K562 (cell line): ENCODE results near the gene TRA2B. TPM values are rescaled to one million over a fixed set of nuclear protein-coding genes. Genes with fewer than 3 reads are reported as not detected.

Source experiments
- ATAC-seq: fragments of 200-7000 bp; cut with Tn5 transposase; 3 replicates; pipeline ENCODE4 v1.9.1; 2020; ENCODE audit warnings: moderate library complexity
- BruUV-seq: library from RNA; stranded (reverse); fragments of 400-500 nt; replicated peaks from 2 replicates; lab custom pipeline; 2021; lab: Mats Ljungman, UMichigan
- CTCF ChIA-PET: fragments of 300-600 bp; formaldehyde crosslinking; extraction: SDS; loops from one replicate; lab custom pipeline; 2021; ENCODE audit warnings: low intra/inter-chr PET ratio; lab: Yijun Ruan, JAX
- POLR2A ChIA-PET: fragments of 300-600, 350-650 bp; sonication (Branson Sonifier 250); formaldehyde crosslinking; extraction: SDS; loops from one replicate; lab custom pipeline; 2021; ENCODE audit warnings: antibody characterized with exemption, inconsistent platforms; lab: Yijun Ruan, JAX
- DNase-seq, 4 experiments: peaks; one replicate each; pipeline versions ENCODE4 v3.0.0 to v3.0.0-alpha.2; 2011 to 2018; ENCODE audit warnings: low spot score in 3 of 4, mixed read lengths in 3 of 4; ENCODE audit errors: extremely low read depth in 1 of 4
- FAIRE-seq: peaks from 2 replicates; lab custom pipeline; 2011; peaks lifted over from hg19 to GRCh38; lab: Jason Lieb, UNC
- H2AFZ ChIP-seq: 2 replicates; pipeline ENCODE4 v1.6.0; 2011; ENCODE audit warnings: low read depth, low read length, control low read depth, inconsistent platforms
- H3K27ac ChIP-seq: fragments of 200-600 bp; 3 replicates; pipeline ENCODE4 v1.8.0; 2011; ENCODE audit warnings: low read depth, mild to moderate bottlenecking, control low read depth, inconsistent platforms, low read length, moderate library complexity, mixed read lengths; ENCODE audit errors: extremely low read depth
- H3K27me3 ChIP-seq, 2 experiments: fragments of 300-600 bp in 1 of 2; 2 replicates in 1 of 2; 3 replicates in 1 of 2; pipeline versions ENCODE4 v1.6.0 to v1.8.0; 2011; ENCODE audit warnings: inconsistent platforms in 2 of 2, low read length in 2 of 2, mild to moderate bottlenecking in 1 of 2, mixed read lengths in 1 of 2, moderate library complexity in 1 of 2; ENCODE audit not compliant: control insufficient read depth in 2 of 2, insufficient read depth in 2 of 2
- H3K36me3 ChIP-seq: fragments of 300-600 bp; 3 replicates; pipeline ENCODE4 v1.8.0; 2011; ENCODE audit warnings: mild to moderate bottlenecking, low read length, inconsistent platforms; ENCODE audit not compliant: control insufficient read depth, insufficient read depth
- H3K4me1 ChIP-seq, 2 experiments: fragments of 200-600 bp in 1 of 2; replicated peaks in 1 of 2; 2 replicates in 1 of 2; 3 replicates in 1 of 2; pipeline versions ENCODE4 v1.5.1 to v1.8.0; 2011; ENCODE audit warnings: inconsistent platforms in 2 of 2, low read length in 2 of 2, mild to moderate bottlenecking in 1 of 2, mixed read lengths in 1 of 2, moderate library complexity in 1 of 2; ENCODE audit not compliant: control insufficient read depth in 2 of 2, insufficient read depth in 2 of 2
- H3K4me2 ChIP-seq: 2 replicates; pipeline ENCODE4 v1.6.1; 2011; ENCODE audit warnings: low read length, control low read depth, inconsistent platforms, mixed read lengths; ENCODE audit not compliant: insufficient read depth
- H3K4me3 ChIP-seq: fragments of 200-600 bp; sonication (generic), shearing (Covaris generic); 2 replicates; pipeline ENCODE4 v1.5.1; 2016; ENCODE audit warnings: control low read depth, inconsistent platforms
- H3K79me2 ChIP-seq: fragments of 200-600 bp; 3 replicates; pipeline ENCODE4 v1.8.0; 2011; ENCODE audit warnings: low read length, inconsistent platforms; ENCODE audit not compliant: control insufficient read depth, insufficient read depth
- H3K9ac ChIP-seq, 2 experiments: 2 replicates each; pipeline versions ENCODE4 v1.6.0 to v1.6.1; 2011; ENCODE audit warnings: low read depth in 2 of 2, low read length in 2 of 2, control low read depth in 1 of 2, inconsistent platforms in 1 of 2, mild to moderate bottlenecking in 1 of 2, mixed read lengths in 1 of 2; ENCODE audit not compliant: insufficient read depth in 1 of 2
- H3K9me1 ChIP-seq: one replicate; pipeline ENCODE4 v1.6.0; 2011; ENCODE audit warnings: inconsistent platforms, mild to moderate bottlenecking, low read length, moderate library complexity; ENCODE audit not compliant: control insufficient read depth, insufficient read depth
- H3K9me3 ChIP-seq: replicated peaks from 2 replicates; pipeline ENCODE4 v1.5.1; 2011; ENCODE audit warnings: low read depth, low read length, inconsistent platforms; ENCODE audit not compliant: control insufficient read depth, insufficient read depth
- H4K20me1 ChIP-seq: replicated peaks from 2 replicates; pipeline ENCODE4 v1.6.1; 2011; ENCODE audit warnings: low read length, inconsistent platforms, mixed read lengths; ENCODE audit not compliant: control insufficient read depth, insufficient read depth
- CHCHD3 ChIP-seq: fragments of 250-450 bp; sonication (Bioruptor Pico); IDR thresholded peaks from 2 replicates; pipeline ENCODE4 v2.1.2; 2022; ENCODE audit warnings: mild to moderate bottlenecking
- ETV6 ChIP-seq, 3 experiments: fragments of 150-350 bp in 1 of 3; sonication (generic) in 1 of 3; formaldehyde crosslinking in 1 of 3; IDR thresholded peaks; 2 replicates each; pipeline versions ENCODE4 v1.6.1 to v1.8.0; 2014 to 2022; ENCODE audit warnings: borderline replicate concordance in 2 of 3, low read depth in 2 of 3, antibody characterized with exemption in 1 of 3, low read length in 1 of 3, mild to moderate bottlenecking in 1 of 3, missing genetic modification reagents in 1 of 3
- GATAD2A ChIP-seq: fragments of 450-650 bp; IDR thresholded peaks from 2 replicates; pipeline ENCODE4 v1.6.1; 2017
- HNRNPUL1 ChIP-seq: fragments of 200-400 bp; formaldehyde crosslinking; IDR thresholded peaks from 2 replicates; pipeline ENCODE4 v1.6.1; 2017; ENCODE audit warnings: low read length
- NCOA6 ChIP-seq: fragments of 450-650 bp; IDR thresholded peaks from 2 replicates; pipeline ENCODE4 v1.6.1; 2017; ENCODE audit warnings: mild to moderate bottlenecking
- NEUROD1 ChIP-seq: fragments of 150-350 bp; IDR thresholded peaks from 2 replicates; pipeline ENCODE4 v1.6.1; 2014; ENCODE audit warnings: borderline replicate concordance, low read length, low read depth; ENCODE audit not compliant: partially characterized antibody
- NUFIP1 ChIP-seq: fragments of 450-650 bp; IDR thresholded peaks from 2 replicates; pipeline ENCODE4 v1.6.1; 2018; ENCODE audit not compliant: partially characterized antibody
- PHTF2 ChIP-seq: fragments of 250-450 bp; sonication (Bioruptor Pico); IDR thresholded peaks from 2 replicates; pipeline ENCODE4 v1.5.0; 2021; ENCODE audit warnings: mild to moderate bottlenecking
- RFX5 ChIP-seq: IDR thresholded peaks from 2 replicates; pipeline ENCODE4 v1.6.1; 2011; ENCODE audit warnings: low read depth, mild to moderate bottlenecking, improper control_type of control experiment, low read length
- ZNF217 ChIP-seq: sonication (generic); formaldehyde crosslinking; IDR thresholded peaks from 2 replicates; pipeline ENCODE4 v1.8.0; 2022; ENCODE audit warnings: mild to moderate bottlenecking, missing genetic modification reagents
- ZNF445 ChIP-seq: fragments of 250-450 bp; sonication (Bioruptor Pico); IDR thresholded peaks from 2 replicates; pipeline ENCODE4 v1.4.0; 2020; ENCODE audit warnings: low read depth, mild to moderate bottlenecking, moderate library complexity
- WGBS: fragments of 100-300 bp; shearing (Covaris generic); methylation state at CpG from one replicate; pipeline ENCODE4 v1.1.6; 2016; ENCODE audit warnings: low coverage, mixed read lengths; ENCODE audit not compliant: insufficient coverage; ENCODE audit errors: missing lambda C conversion rate; 5-methylcytosine and 5-hydroxymethylcytosine counted together
- in situ Hi-C: fragments of 300-500 bp; cut with MboI; formaldehyde crosslinking; loops from 4 replicates; pipeline ENCODE4 v1.15.0; 2018; ENCODE audit warnings: inconsistent platforms, mixed read lengths
- intact Hi-C: fragments of 100-400 bp; cut with micrococcal nuclease; formaldehyde crosslinking; loops from 2 replicates; pipeline ENCODE4 v1.14.2; 2022
- polyA plus RNA-seq, 8 experiments: library from polyadenylated mRNA; depleted of rRNA in 4 of 8; stranded (reverse) in 5 of 8; unstranded in 3 of 8; fragments of >200 nt; fragmentation: Nextera tagmentation in 2 of 8; fragmentation: Illumina TruSeq in 1 of 8; extraction: Ambion mirVana in 2 of 8; extraction: Trizol in 1 of 8; gene quantifications; 2 replicates each; pipeline versions ENCODE4 v1.2.1 to v1.2.3, GENCODE V29; 2011 to 2014; ENCODE audit warnings: inconsistent platforms in 1 of 8, missing spikeins in 1 of 8
- total RNA-seq, 7 experiments: library from RNA; depleted of rRNA in 6 of 7; stranded (reverse); fragments of >200 nt in 6 of 7; fragmentation: Illumina TruSeq in 2 of 7; extraction: Trizol in 2 of 7; gene quantifications; 2 replicates each; pipeline versions ENCODE4 v1.2.1 to v1.2.3, GENCODE V29; 2011 to 2021; ENCODE audit warnings: low replicate concordance in 1 of 7
- TF ChIP-seq, protein P1 (sequence below): fragments of 450-650 bp; IDR thresholded peaks from 2 replicates; pipeline ENCODE4 v1.6.1; 2016
- TF ChIP-seq, protein P2 (sequence below): fragments of 250-450 bp; sonication (Bioruptor Pico); IDR thresholded peaks from 2 replicates; pipeline ENCODE4 v1.5.0; 2022; ENCODE audit warnings: mild to moderate bottlenecking
- TF ChIP-seq, protein P3 (sequence below): sonication (generic); formaldehyde crosslinking; IDR thresholded peaks from 2 replicates; pipeline ENCODE4 v1.8.1; 2023; ENCODE audit warnings: mild to moderate bottlenecking, missing genetic modification reagents, moderate library complexity

The TRA2B gene
- total and polyA plus RNA-seq, 9 of the 15 experiments (the other 6 are each of a cell fraction or from before 2014, with no cell fraction given), result 105 to 411 (median 278) TPM

DNA sequence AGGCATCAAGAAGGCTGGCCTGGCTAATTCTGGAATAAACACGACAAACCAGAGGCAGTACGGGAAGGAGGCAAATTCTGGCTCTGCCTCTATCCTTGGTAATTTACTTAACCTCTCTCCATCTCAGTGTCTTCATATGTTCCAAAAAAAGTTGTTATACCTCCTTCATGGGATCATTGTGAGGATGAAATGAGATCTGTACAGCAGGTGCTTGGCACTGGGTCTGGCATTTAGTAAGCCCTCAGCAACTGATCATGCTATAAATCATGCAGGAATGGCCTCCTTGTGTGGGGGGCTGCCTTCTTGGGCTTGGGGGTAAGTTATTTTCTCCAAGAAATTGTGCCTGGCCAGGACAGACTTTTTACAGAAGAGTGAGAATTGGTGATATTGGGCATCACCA is 38.3 kb upstream of the TRA2B start:
- no TSS peak for BruUV-seq
- Histone ChIP-seq H3K4me3 (no peak overlapping the region), H3K9me3 (no peaks in the 10 kb centered on the region), H3K9ac (no peak overlapping the region), H3K4me1 (peaks cover 3 to 13% of the 10 kb centered on the region in 2 experiments; a peak in 4 of 5 replicates), H2AFZ (no peak overlapping the region), H3K9me1 (no peaks in the 10 kb centered on the region), H3K79me2 (no peaks in the 10 kb centered on the region), H3K36me3 (no peaks in the 10 kb centered on the region), H3K27ac (no peak overlapping the region), H3K4me2 (no peak overlapping the region), H3K27me3 (no peaks in the 10 kb centered on the region), H4K20me1 (peaks cover 5% of the 10 kb centered on the region; the same call in 1 of the 2 replicates)
- in situ Hi-C loops, result no loop called here
- ChIA-PET POLR2A (no interaction called here), CTCF (interaction anchor here (0.5 to 1.9 kb wide), 4 partner anchors 266 to 1513 kb away, joined by 3 to 9 read pairs (median 4); no protein-coding TSS in a partner anchor)
- TF ChIP-seq RFX5 (no peak), ZNF217 (no peak), NCOA6 (no peak), GATAD2A (no peak), NEUROD1 (no peak), HNRNPUL1 (no peak), ETV6 (IDR thresholded peaks at IDR 0.05; ENCODE audit: borderline replicate concordance in 1 of 2, low read depth in 2 of 2, low read length in 1 of 2) (no peak), ETV6 (CRISPR knock-in tag; IDR thresholded peaks at IDR 0.05; ENCODE audit: borderline replicate concordance) (no peak), PHTF2 (no peak), NUFIP1 (no peak), ZNF445 (CRISPR knock-in tag) (no peak), CHCHD3 (no peak)
- TF ChIP-seq, protein P1, sequence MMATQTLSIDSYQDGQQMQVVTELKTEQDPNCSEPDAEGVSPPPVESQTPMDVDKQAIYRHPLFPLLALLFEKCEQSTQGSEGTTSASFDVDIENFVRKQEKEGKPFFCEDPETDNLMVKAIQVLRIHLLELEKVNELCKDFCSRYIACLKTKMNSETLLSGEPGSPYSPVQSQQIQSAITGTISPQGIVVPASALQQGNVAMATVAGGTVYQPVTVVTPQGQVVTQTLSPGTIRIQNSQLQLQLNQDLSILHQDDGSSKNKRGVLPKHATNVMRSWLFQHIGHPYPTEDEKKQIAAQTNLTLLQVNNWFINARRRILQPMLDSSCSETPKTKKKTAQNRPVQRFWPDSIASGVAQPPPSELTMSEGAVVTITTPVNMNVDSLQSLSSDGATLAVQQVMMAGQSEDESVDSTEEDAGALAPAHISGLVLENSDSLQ, result no peak
- TF ChIP-seq, protein P2, sequence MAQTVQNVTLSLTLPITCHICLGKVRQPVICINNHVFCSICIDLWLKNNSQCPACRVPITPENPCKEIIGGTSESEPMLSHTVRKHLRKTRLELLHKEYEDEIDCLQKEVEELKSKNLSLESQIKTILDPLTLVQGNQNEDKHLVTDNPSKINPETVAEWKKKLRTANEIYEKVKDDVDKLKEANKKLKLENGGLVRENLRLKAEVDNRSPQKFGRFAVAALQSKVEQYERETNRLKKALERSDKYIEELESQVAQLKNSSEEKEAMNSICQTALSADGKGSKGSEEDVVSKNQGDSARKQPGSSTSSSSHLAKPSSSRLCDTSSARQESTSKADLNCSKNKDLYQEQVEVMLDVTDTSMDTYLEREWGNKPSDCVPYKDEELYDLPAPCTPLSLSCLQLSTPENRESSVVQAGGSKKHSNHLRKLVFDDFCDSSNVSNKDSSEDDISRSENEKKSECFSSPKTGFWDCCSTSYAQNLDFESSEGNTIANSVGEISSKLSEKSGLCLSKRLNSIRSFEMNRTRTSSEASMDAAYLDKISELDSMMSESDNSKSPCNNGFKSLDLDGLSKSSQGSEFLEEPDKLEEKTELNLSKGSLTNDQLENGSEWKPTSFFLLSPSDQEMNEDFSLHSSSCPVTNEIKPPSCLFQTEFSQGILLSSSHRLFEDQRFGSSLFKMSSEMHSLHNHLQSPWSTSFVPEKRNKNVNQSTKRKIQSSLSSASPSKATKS (CRISPR knock-in tag), result no peak
- TF ChIP-seq, protein P3, sequence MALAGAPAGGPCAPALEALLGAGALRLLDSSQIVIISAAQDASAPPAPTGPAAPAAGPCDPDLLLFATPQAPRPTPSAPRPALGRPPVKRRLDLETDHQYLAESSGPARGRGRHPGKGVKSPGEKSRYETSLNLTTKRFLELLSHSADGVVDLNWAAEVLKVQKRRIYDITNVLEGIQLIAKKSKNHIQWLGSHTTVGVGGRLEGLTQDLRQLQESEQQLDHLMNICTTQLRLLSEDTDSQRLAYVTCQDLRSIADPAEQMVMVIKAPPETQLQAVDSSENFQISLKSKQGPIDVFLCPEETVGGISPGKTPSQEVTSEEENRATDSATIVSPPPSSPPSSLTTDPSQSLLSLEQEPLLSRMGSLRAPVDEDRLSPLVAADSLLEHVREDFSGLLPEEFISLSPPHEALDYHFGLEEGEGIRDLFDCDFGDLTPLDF, result no peak
- WGBS, result 64% methylated on average over 2 of the region's 2 CpGs
- DNase-seq (no peak), ATAC-seq (no peak), FAIRE-seq (no peak)
- intact Hi-C loops, result loop anchor here (2.0 to 5.0 kb wide), 2 partner anchors 33 to 314 kb away; no protein-coding TSS in a partner anchor
